HG02973 (cell line): ENCODE data around the gene MSRB2.

Experiments
- ATAC-seq: cut with Tn5 transposase; IDR thresholded peaks from one replicate; pipeline ENCODE4 v1.9.1; 2021; ENCODE audit warnings: moderate library complexity; ENCODE audit not compliant: unreplicated experiment

MSRB2 gene

DNA sequence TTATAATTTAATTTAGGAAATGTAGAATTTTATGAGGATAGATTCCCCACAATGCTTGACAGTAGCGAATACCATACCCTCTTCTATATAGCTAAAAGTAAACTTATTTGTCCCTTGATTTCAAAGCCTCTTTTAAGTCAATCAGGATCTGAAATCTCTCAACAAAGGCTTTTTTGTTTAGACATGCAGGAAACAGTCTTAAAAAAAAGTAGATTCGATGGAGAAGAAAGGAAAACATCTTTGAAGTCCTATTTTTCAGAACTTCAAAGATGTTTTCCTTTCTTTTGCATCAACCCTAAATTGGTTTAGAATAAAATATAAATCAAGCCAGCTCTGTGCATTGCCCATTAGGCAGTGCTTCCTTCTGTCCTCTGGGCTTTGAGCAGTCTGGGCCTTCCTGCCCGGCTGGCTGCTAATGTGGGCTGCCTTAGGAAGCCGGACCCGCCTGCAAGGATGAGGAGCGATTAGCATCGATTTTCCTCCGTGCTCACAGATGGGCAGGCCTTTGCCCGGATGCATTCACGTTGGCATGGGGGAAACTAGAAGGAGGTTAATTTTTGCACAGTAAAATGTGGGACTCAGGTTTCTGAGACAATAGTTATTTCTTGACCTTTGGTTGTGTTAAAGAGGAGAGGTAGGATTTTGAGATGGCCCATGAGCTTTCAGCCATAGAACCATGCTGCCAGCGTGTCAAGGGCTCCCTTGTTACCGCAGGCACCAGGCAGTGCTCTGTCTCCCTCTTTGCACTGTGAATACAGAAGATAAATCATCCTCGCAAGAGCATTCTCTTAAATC lies 15.5 kb downstream of the MSRB2 start:
- no peak for ATAC-seq

DNA sequence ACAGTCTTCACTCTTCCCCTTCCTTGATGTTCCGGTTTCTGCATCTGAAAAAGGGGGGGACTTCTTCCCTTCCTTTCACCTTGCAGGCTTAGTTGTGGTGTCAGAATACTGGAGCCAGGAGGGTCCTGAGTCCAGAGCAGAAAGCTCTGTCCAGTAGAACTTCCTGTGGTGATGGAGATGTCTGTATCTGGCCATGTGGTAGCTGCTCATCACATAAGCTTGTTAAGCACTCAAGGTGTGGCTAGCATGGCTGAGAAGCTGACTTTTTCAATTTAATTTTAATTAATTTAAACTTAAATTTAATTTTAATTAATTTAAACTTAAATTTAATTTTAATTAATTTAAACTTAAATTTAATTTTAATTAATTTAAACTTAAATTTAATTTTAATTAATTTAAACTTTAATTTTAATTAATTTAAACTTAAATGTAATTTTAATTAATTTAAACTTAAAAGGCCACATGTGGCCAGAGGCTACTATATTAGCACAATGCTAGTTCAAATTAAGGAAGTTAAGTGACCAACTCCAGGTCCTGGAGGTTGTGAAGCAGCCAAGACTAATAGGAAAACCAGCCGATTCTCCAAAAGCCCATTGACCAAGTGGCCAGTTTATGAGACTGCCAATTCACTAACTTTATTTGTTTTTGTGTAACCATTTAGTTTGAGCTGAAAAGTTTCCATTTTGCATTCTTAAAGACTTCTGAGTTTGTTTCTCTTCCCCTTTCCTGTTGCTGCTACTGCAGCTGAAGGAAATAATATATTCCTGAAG lies 16.3 kb downstream of the MSRB2 start:
- no peak for ATAC-seq

DNA sequence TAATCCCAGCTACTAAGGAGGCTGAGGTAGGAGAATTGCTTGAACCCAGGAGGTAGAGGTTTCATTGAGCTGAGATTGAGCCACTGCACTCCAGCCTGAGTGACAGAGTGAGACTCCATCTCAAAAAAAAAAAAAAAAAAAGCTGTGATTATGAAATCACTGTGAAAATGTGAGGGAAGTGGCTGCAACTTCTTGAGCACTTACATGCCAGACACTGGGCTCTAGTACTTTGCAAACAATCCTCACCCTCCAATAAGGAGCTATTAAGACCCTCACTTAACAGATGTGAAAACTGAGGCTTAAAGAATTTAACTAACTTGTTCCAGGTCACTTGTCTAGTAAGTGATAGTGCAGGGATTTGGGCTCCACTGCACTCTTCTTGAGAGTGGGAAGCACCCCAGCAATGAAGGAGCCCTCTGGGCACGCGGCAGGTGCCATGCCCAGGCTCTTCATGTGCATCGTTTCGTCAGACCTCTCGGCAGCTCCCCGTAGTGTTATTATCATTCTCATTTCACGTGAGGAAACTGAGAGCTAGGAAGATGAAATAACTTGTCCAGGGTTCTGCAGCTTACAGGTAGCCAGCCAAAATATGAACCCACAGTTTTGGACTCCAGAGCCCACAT lies 19.0 kb downstream of the MSRB2 start:
- ATAC-seq: no peak

GRCh38 chr10:23116486-23117205 lies 21.3 kb downstream of the MSRB2 start:
- ATAC-seq: no peak

GRCh38 chr10:23120001-23120934 lies 24.9 kb downstream of the MSRB2 start:
- no peak for ATAC-seq

- ATAC-seq: no peak
Measured at GRCh38 chr10:23121135-23121534, 25.8 kb downstream of the MSRB2 start.

DNA sequence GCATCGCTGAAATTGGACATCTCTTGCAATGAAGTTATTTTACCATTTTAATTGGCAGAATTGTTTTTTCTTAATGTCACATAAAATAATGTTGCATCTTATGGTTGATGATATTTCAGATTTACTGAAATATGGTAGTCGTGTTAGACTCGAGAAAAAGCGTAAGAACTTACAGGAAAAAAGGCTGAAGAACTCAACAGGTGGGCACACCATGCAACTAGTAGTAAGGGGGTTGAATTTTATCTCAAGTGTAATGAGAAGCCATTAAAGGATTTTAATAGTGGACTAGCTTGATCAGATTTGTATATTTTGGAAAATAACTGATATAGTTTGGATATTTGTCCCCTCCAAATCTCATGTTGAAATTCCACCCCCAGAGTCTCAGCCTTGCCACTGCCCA lies 41.1 kb downstream of the MSRB2 start:
- no peak for ATAC-seq

GRCh38 chr10:23139677-23140076 lies 44.3 kb downstream of the MSRB2 start:
- ATAC-seq: no peak

GRCh38 chr10:23141995-23142394 lies 46.6 kb downstream of the MSRB2 start:
- no peak for ATAC-seq

- no peak for ATAC-seq
Measured at GRCh38 chr10:23146258-23146657, 50.9 kb downstream of the MSRB2 start.

- no peak for ATAC-seq
Measured at GRCh38 chr10:23147035-23147434, 51.7 kb downstream of the MSRB2 start.

GRCh38 chr10:23148214-23148613 lies 52.8 kb downstream of the MSRB2 start:
- no peak for ATAC-seq

DNA sequence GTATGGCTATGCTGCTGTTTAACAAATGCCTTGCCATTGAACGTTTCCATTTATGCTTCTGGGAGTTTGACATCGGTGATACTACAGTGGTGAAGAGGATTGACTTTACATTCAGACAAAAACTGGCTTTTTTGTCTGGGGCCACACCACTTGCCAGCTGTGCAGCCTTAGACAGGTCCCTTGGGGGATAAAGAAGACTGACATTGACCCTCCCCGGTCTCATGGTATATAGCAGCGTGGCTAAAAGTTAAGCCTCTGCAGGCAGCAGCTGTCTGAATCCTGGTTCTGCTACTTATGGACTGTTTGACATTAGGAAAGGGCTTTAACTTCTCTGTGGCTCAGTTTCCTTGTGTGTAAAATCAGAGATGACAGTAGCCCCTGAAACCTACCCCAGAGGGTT lies 54.7 kb downstream of the MSRB2 start:
- ATAC-seq: no peak

DNA sequence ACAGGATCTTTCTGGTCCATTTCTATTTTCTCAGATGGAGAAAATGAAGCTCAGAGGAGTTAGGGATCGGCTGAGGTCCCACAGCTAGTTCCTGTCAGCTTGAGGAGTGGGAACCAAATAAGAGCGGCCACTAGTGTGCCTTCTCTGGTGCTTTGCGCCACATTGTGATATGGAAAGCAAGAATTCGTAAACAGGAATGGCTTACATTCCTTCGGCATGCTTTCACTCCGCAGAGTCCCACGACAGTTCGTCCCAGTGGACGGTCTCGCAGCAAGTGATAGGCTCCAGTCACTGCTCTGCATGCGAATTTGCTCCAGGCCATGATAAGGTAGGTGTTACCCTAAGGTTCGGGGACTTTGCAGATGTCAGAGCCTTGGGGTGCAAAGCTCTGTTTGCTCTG lies 55.2 kb downstream of the MSRB2 start:
- no peak for ATAC-seq

GRCh38 chr10:23151071-23151470 lies 55.7 kb downstream of the MSRB2 start:
- no peak for ATAC-seq

- ATAC-seq: no peak
Measured at GRCh38 chr10:23155169-23155568, 59.8 kb downstream of the MSRB2 start.

DNA sequence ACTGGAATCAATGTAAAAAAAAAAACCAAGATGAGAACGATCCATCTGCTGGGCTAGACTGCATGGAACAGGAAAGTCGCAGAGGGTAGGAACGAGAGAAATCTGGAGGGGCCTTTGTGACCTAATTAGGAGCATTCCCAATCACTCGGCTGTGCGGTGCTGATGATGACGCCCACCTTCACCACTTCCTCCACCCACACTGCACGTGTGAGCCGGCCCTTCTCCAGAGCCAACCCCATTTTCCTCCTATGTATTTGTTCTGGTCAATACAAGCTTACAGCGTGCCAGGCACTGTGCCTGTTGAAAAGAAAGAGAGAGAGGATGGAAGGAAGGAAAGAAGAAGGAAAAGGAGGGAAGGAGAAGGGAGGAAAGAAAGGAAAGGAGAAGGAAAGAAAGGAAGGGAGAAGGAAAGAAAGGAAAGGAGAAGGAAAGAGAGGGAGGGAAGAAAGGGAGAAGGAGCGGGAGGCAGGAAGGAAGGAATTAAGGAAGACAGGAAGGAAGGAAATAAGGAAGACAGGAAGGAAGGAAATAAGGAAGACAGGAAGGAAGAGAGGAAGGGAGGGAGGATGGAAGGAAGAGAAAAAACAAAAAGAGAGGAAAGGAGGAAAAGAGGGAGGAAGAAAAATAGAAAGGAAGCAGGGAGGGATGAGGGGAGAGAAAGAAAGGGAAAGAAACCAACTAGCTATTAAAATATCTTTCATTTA lies 61.2 kb downstream of the MSRB2 start:
- ATAC-seq: no peak

- no peak for ATAC-seq
Measured at GRCh38 chr10:23157239-23157681, 61.9 kb downstream of the MSRB2 start.

- peak; percentile 64 for ATAC-seq
Measured at GRCh38 chr10:23157691-23158369, 62.5 kb downstream of the MSRB2 start.
